ENCODE data around the gene ZNF335.

DNA sequence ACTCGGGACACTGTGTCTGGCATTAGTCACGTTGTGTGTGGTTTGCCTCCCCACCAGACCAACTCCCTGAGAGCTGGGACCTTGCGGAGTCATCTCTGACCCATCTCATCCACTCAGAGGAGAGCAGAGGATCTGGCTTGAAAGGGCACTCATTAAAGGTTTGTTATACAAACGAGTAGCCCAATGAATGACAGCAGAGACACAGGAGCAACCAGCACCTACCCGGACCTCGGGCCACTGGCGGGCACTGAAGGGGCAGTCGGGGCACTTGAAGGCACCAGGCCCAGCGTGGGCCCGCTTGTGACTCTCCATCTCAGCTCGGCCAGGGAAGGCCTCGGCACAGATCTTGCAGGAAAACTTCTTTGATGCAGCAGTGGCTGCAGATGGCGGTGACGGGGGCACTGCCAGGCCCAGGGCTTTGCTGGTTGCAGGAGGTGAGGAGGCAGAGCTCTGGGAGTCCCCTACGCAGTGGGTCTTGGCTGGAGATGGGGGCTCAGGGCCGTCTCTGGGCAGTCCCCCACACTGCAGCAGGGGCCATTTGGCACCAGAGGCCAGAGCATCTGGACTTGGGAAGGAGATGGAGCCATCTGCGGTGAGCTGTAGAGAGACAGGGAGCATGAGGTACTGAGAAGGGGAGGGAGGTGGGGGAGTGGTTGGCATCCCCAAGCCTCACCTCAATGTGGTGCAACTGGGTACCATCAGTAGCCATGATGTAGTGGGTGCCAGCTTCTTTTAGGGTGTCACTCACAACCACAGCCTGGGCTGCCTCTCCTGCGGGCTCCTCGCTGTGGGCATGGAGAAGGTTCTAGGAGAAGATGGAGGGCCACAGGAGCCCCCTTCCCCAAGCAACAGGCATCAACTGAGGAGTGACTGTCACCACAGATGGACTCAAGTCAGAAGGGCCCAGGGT is 19.8 kb downstream of the ZNF335 start:
- TF ChIP-seq, protein P1, sequence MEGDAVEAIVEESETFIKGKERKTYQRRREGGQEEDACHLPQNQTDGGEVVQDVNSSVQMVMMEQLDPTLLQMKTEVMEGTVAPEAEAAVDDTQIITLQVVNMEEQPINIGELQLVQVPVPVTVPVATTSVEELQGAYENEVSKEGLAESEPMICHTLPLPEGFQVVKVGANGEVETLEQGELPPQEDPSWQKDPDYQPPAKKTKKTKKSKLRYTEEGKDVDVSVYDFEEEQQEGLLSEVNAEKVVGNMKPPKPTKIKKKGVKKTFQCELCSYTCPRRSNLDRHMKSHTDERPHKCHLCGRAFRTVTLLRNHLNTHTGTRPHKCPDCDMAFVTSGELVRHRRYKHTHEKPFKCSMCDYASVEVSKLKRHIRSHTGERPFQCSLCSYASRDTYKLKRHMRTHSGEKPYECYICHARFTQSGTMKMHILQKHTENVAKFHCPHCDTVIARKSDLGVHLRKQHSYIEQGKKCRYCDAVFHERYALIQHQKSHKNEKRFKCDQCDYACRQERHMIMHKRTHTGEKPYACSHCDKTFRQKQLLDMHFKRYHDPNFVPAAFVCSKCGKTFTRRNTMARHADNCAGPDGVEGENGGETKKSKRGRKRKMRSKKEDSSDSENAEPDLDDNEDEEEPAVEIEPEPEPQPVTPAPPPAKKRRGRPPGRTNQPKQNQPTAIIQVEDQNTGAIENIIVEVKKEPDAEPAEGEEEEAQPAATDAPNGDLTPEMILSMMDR (IDR thresholded peaks at IDR 0.05) = no peak
- no peak for TF ChIP-seq ZFX (IDR thresholded peaks at IDR 0.05; ENCODE audit: borderline replicate concordance)
